LNCaP clone FGC (cell line): ENCODE measurements around the gene ATP7A.
"Not testable (repeated sequence)": the region's sequence is repeated elsewhere in the genome, so short reads cannot be mapped to it uniquely, and the experiment has no call there.

ENCODE experiments used
- DNase-seq: peaks from one replicate; pipeline ENCODE4 v3.0.0-alpha.2; 2011; ENCODE audit warnings: low read depth
- H3K4me3 ChIP-seq: 2 replicates; pipeline ENCODE4 v1.5.1; 2011; ENCODE audit warnings: mild to moderate bottlenecking, low read depth, low read length, control low read depth
- TF ChIP-seq, protein P1 (sequence below): IDR thresholded peaks from 2 replicates; pipeline ENCODE4 v1.5.1; 2012; ENCODE audit warnings: mild to moderate bottlenecking; ENCODE audit not compliant: control insufficient read depth, insufficient read depth; ENCODE audit errors: extremely low read depth

Gene ATP7A

DNA sequence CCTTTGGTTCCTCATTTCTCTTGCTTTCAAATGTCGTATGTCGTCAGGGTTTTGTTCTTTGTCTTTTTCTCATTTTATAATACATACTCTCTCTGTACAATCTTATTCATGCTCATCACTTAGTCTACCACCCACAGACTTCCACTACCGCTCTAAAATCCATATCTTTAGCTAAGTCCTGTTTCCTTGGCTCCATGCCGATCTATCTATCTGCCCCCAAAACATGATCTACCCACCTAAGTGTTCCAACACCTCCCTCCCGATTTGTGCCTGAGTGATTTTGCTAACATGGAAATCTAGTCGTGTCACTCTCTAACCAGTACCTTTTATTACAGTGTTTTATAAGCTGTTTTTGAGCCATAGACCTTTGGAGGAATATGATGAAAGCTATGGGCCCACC, 124.6 kb downstream of the ATP7A start:
- H3K4me3 ChIP-seq = no peak overlapping the region
- TF ChIP-seq, protein P1, sequence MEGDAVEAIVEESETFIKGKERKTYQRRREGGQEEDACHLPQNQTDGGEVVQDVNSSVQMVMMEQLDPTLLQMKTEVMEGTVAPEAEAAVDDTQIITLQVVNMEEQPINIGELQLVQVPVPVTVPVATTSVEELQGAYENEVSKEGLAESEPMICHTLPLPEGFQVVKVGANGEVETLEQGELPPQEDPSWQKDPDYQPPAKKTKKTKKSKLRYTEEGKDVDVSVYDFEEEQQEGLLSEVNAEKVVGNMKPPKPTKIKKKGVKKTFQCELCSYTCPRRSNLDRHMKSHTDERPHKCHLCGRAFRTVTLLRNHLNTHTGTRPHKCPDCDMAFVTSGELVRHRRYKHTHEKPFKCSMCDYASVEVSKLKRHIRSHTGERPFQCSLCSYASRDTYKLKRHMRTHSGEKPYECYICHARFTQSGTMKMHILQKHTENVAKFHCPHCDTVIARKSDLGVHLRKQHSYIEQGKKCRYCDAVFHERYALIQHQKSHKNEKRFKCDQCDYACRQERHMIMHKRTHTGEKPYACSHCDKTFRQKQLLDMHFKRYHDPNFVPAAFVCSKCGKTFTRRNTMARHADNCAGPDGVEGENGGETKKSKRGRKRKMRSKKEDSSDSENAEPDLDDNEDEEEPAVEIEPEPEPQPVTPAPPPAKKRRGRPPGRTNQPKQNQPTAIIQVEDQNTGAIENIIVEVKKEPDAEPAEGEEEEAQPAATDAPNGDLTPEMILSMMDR = no peak
- no peak for DNase-seq

DNA sequence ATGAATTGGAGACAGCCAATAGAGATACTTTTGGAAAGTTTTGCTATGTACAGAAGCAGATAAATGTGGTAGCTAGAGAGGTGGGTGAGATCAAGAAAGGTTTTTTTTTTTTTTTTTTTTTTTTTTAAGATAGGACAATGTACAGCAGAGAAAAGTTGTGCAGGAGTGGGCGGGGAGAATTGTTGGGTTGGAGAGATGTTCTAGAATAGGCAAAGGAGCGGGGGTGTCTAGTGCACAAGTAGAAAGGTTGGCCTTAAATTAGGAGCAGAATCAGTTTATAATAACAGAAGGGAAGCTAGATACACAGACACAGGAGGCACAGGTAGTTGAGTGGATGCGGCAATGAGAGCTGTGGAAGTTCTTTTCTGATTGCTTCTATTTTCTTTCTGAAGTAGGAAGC, 127.4 kb downstream of the ATP7A start:
- no peak for DNase-seq
- TF ChIP-seq, protein P1 = no peak
- no peak overlapping the region for H3K4me3 ChIP-seq

DNA sequence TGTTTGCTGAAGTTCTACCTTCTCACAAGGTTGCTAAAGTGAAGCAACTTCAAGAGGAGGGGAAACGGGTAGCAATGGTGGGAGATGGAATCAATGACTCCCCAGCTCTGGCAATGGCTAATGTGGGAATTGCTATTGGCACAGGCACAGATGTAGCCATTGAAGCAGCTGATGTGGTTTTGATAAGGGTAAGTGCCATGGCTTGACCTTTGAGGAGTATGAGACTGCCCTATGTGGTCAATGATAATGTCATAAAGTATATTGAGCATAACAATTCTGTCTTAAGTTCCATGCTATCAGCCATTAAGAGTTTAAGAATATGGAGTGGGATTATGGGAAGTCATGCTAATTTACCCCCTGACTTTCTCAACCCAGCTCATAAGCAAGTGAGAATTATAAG, 132.1 kb downstream of the ATP7A start:
- H3K4me3 ChIP-seq = no peak overlapping the region
- no peak for DNase-seq
- TF ChIP-seq, protein P1 = no peak

DNA sequence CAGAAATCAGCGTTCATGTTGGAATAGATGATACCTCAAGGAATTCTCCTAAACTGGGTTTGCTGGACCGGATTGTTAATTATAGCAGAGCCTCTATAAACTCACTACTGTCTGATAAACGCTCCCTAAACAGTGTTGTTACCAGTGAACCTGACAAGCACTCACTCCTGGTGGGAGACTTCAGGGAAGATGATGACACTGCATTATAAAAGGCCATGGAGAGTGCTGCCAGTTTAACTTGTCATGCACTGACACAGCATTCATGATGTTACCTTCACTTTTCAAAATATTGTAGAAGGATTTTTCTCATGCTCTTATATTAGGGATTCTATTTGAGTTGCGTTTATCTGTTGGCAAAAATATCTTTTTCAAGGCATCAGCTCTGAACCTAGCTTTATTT, 135.9 kb downstream of the ATP7A start:
- DNase-seq = no peak
- no peak overlapping the region for H3K4me3 ChIP-seq
- TF ChIP-seq, protein P1 = no peak

DNA sequence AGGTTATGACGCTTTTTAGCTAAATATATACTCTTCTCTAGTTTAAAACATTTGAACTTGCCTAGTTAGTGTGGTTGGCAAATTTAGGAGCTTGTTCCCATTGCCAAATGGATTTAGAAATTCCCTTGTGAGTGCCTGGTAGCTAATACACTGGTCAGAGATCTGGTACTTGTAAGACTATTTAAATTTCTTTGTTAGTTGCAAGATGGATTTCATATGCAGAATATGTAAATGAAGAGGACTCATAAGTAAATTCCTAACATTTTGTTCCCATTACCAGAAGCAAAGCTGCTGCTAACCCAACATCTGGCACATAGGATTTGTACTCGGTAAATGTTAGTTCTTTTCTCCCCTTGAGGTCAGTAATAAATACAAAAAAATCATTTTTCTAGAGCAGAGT, 137.6 kb downstream of the ATP7A start:
- TF ChIP-seq, protein P1 = no peak
- no peak overlapping the region for H3K4me3 ChIP-seq
- no peak for DNase-seq

DNA sequence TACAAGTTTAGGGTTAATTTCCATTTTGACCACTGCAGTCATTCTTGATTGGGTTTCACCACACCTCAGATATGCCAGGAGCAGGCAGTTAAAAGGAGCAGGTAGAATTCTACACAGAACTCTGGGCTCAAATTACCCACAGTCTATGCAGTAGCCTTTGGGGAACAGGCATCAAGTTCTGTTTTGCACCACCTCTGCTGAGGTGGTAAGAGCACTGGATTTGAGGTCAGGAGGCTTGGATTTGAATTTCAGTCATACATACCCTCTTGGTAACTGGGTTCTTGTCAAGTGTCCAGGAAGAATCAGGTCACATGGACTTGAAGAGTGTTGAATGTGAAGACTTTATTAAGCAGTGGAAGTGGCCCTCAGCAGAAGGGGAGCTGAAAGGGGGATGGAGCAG, 153.2 kb downstream of the ATP7A start:
- no peak for DNase-seq
- TF ChIP-seq, protein P1 = no peak
- no peak overlapping the region for H3K4me3 ChIP-seq

DNA sequence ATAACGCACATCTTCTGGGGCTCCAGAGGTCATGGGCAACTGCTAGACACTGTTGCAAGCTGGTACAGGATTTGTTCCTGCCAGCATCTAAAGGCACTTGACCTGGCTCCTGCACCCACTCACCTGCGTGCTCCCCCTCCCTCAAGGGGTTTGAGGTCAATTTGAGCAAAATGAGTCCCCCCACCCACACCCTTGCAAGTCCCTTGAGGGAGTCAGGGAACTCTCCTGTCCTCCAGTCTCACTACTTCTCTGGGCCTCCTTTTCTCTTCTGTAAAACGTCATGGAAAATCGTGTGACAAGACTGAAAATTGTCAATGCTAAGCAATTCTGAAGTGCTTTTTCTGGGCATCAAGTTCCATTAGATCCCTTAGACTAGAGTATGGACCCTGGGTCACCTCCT, 153.7 kb downstream of the ATP7A start:
- H3K4me3 ChIP-seq = no peak overlapping the region
- TF ChIP-seq, protein P1 = no peak
- no peak for DNase-seq

DNA sequence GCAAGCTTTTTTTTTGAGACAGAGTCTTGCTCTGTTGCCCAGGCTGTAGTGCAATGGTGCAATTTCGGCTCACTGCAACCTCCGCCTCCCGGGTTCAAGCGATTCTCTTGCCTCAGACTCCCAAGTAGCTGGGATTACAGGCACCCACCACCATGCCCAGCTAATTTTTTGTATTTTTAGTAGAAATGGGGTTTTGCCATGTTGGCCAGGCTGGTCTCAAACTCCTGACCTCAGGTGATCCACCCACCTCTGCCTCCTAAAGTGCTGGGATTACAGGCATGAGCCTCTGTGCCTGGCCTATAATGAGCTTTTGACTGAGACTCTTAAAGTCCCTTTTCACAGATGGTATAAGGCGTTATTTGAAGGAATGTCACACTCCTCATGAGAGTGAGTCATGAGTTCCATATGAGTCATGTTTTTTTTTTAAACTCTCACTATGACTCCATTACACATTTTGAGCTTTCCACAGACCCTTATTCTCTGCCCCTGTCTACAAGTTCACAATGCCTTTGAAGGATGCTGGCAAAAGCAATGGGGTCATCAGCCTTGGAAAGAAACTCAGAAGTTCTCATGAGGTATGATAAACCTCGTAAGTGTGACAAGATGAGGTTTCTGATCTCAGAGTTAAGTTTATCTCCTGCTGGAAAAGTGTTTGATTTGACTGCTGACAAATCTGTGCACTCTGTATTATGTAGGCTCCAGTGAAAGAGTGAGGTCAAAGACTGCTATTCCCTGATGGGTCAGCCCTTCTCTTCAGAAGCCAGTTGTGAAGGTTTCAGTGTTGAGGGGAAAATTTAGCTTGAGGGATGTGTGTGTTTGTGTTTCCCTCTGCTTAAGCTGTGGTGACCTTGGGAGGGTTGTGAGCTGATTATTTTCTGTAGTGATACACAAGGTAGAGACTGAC, 154.5 kb downstream of the ATP7A start:
- not testable (repeated sequence) for H3K4me3 ChIP-seq, DNase-seq
